ENCODE results near the gene SNRPD3. TPM values are rescaled to one million over a fixed set of nuclear protein-coding genes. Genes with fewer than 3 reads are reported as not detected.
"Not testable (repeated sequence)": the region's sequence is repeated elsewhere in the genome, so short reads cannot be mapped to it uniquely, and the experiment has no call there.

Gene SNRPD3
- total RNA-seq, 1 donor: 57.5 TPM

DNA sequence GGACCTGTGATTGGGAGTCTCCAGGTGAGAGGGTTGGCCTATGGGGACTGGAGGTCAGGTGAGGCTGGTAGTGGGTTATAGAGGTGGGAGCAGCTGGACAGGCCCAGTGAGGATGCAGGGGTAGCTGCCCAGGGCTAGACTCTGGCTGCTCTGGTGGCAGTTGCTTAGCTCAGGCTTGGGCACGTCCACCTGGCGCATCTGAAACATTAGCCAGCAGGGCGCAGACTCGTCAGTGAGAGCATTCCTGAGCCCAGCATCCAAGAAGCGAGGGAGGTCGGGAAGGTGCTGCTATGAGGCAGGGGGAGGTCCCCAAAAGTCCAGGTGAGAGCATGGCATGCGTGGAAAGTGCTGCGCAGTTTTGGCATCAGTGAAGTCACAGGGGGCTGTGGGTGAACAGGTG, 43.7 kb downstream of the SNRPD3 start:
- Histone ChIP-seq H4K20me1 (ENCODE audit: insufficient read depth, low read length) (no peaks in the 10 kb centered on the region), H3K79me2 (ENCODE audit: insufficient read depth, low read length) (no peaks in the 10 kb centered on the region), H3K27me3 (ENCODE audit: insufficient read depth, low read length) (no peaks in the 10 kb centered on the region), H3K4me2 (ENCODE audit: insufficient read depth, low read length) (no peak overlapping the region), H2AFZ (ENCODE audit: low read length) (no peak overlapping the region), H3K36me3 (ENCODE audit: insufficient read depth, low read length) (no peaks in the 10 kb centered on the region), H3K4me1 (ENCODE audit: insufficient read depth, low read length) (no peaks in the 10 kb centered on the region), H3K9me3 (ENCODE audit: low read depth, low read length) (no peaks in the 10 kb centered on the region), H3K4me3 (ENCODE audit: insufficient read depth, low read length) (no peak overlapping the region), H3K27ac (ENCODE audit: low read depth, low read length) (no peak overlapping the region)
- DNase-seq (ENCODE audit: insufficient read length, low spot score, missing footprints): no peak
- TF ChIP-seq, protein P1, sequence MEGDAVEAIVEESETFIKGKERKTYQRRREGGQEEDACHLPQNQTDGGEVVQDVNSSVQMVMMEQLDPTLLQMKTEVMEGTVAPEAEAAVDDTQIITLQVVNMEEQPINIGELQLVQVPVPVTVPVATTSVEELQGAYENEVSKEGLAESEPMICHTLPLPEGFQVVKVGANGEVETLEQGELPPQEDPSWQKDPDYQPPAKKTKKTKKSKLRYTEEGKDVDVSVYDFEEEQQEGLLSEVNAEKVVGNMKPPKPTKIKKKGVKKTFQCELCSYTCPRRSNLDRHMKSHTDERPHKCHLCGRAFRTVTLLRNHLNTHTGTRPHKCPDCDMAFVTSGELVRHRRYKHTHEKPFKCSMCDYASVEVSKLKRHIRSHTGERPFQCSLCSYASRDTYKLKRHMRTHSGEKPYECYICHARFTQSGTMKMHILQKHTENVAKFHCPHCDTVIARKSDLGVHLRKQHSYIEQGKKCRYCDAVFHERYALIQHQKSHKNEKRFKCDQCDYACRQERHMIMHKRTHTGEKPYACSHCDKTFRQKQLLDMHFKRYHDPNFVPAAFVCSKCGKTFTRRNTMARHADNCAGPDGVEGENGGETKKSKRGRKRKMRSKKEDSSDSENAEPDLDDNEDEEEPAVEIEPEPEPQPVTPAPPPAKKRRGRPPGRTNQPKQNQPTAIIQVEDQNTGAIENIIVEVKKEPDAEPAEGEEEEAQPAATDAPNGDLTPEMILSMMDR (IDR thresholded peaks at IDR 0.05; ENCODE audit: extremely low read depth, low read depth, low read length): no peak

DNA sequence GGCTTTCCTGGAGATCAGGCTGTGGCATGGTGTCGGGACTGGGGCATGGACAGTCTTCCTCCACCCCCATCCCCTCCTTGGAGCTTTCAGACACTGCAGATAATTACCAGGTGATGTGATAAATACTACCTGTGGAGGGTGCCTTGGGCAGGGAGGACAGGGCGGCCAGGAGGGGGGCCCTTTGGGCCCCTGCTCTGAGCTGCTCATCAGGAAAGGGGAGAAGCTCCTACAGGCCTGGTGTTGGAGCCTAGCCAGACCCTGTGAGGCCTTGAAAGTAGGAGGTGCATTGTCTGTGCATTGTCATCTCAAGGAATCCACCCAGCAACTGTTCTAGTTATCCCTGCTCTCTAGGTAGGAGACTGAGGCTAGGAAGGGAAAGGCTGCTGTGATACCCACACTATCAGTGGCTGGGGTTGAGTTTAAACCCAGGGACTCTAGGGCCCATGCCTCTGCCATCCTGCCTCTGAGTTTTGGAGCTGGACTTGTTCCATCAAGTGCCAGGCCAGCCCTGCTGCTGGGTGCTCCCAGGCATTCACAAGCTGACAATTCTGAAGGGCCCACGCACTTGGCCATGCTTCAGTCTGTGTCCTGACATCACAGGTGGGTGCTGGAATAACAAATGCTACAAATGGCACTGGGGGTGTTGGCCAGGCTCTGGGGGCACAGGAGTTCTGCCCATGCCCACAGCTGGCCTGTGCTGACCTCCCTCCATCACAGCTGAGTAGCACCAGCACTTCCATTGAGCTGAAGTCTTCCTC, 44.3 kb downstream of the SNRPD3 start:
- not testable (repeated sequence) for H3K4me2 ChIP-seq (ENCODE audit: insufficient read depth, low read length); H3K36me3 ChIP-seq (ENCODE audit: insufficient read depth, low read length); H3K4me3 ChIP-seq (ENCODE audit: insufficient read depth, low read length); H3K79me2 ChIP-seq (ENCODE audit: insufficient read depth, low read length); H3K9me3 ChIP-seq (ENCODE audit: low read depth, low read length); H4K20me1 ChIP-seq (ENCODE audit: insufficient read depth, low read length); H3K27ac ChIP-seq (ENCODE audit: low read depth, low read length); H2AFZ ChIP-seq (ENCODE audit: low read length); H3K27me3 ChIP-seq (ENCODE audit: insufficient read depth, low read length); H3K4me1 ChIP-seq (ENCODE audit: insufficient read depth, low read length)
- peak; percentile 42 for DNase-seq (ENCODE audit: insufficient read length, low spot score, missing footprints)

DNA sequence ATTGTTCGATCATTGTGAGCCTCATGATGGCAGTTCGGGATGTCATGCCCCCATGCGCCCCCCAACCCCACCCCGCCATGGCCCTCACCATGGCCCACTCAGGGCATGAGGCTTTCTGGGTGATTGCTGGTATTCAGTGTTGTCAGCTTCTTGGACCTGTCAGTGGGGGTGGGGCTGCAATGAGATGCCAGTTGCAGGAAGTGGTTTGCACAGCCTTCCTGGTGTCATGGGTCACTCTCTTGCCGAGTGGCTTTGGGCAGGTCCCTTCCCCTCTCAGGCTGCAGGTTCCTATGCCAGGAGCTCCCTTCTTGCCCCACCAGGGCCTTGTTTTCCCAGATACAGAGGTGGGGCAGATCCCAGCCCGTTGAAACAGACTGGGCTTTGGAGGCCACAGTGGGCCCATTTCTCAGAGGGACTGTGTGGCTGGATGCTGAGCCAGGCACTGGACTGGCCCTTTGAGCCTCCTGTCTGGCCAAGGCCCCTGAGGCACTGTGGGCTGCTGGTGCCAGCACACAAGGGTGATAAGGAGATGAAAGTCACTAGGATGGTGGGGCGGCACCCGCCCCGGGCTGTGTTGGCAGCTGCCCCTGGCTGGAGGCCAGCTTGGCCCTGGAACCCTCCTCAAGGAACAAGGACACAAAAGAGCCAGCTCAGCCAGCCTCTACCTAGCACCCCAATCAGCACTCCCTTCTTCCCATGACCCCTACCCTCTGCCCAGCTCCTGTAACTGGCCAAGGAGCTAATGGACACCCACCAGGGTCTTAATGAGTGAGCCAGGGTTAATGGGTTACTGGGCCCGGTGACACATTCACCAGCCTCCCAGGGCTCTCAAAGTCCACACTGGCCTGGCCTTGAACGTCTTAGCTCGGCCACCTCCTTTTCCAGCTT, 45.7 kb downstream of the SNRPD3 start:
- Histone ChIP-seq H3K9me3 (ENCODE audit: low read depth, low read length) (no peaks in the 10 kb centered on the region), H3K36me3 (ENCODE audit: insufficient read depth, low read length) (no peaks in the 10 kb centered on the region), H2AFZ (ENCODE audit: low read length) (no peak overlapping the region), H3K27ac (ENCODE audit: low read depth, low read length) (no peak overlapping the region), H3K4me1 (ENCODE audit: insufficient read depth, low read length) (no peaks in the 10 kb centered on the region), H3K27me3 (ENCODE audit: insufficient read depth, low read length) (no peaks in the 10 kb centered on the region), H4K20me1 (ENCODE audit: insufficient read depth, low read length) (no peaks in the 10 kb centered on the region), H3K79me2 (ENCODE audit: insufficient read depth, low read length) (no peaks in the 10 kb centered on the region), H3K4me2 (ENCODE audit: insufficient read depth, low read length) (no peak overlapping the region), H3K4me3 (ENCODE audit: insufficient read depth, low read length) (no peak overlapping the region)
- TF ChIP-seq, protein P1 (IDR thresholded peaks at IDR 0.05; ENCODE audit: extremely low read depth, low read depth, low read length): no peak
- DNase-seq (ENCODE audit: insufficient read length, low spot score, missing footprints): peak; percentile 60

DNA sequence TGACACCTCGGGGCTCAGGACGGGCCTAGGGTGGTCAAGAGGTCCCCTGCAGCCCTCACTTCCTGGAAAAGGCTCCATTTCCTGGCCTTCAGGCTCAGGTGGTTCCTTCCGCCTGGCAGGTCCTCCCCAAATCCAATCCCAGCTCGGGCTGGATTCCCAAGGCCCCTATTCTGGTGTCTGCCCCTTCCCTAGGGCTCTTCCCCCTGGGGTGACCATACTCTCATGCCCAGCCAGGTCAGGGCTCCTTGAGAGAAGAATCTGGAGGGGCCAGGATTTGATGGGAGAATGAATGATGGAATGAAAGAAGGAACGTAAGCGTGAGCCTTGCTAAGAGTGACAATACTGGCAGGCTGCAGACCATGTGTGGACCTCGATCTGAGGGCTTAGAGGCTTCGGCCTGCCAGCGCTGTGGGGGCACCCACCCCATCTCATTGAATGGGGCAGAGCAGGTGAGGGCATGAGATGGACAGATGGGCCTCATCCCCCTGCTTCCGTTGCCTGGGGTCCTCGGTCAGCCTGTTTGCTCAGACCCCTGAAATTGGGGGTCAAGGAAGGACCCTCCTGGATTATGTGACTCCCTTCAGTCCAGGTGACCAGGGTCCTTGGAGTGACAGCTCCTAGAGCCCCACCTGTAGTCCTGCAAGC, 46.4 kb downstream of the SNRPD3 start:
- not testable (repeated sequence) for H4K20me1 ChIP-seq (ENCODE audit: insufficient read depth, low read length); H3K27ac ChIP-seq (ENCODE audit: low read depth, low read length); H2AFZ ChIP-seq (ENCODE audit: low read length); H3K27me3 ChIP-seq (ENCODE audit: insufficient read depth, low read length); DNase-seq (ENCODE audit: insufficient read length, low spot score, missing footprints); H3K4me1 ChIP-seq (ENCODE audit: insufficient read depth, low read length); H3K9me3 ChIP-seq (ENCODE audit: low read depth, low read length); H3K4me2 ChIP-seq (ENCODE audit: insufficient read depth, low read length); H3K36me3 ChIP-seq (ENCODE audit: insufficient read depth, low read length); H3K4me3 ChIP-seq (ENCODE audit: insufficient read depth, low read length); H3K79me2 ChIP-seq (ENCODE audit: insufficient read depth, low read length)

DNA sequence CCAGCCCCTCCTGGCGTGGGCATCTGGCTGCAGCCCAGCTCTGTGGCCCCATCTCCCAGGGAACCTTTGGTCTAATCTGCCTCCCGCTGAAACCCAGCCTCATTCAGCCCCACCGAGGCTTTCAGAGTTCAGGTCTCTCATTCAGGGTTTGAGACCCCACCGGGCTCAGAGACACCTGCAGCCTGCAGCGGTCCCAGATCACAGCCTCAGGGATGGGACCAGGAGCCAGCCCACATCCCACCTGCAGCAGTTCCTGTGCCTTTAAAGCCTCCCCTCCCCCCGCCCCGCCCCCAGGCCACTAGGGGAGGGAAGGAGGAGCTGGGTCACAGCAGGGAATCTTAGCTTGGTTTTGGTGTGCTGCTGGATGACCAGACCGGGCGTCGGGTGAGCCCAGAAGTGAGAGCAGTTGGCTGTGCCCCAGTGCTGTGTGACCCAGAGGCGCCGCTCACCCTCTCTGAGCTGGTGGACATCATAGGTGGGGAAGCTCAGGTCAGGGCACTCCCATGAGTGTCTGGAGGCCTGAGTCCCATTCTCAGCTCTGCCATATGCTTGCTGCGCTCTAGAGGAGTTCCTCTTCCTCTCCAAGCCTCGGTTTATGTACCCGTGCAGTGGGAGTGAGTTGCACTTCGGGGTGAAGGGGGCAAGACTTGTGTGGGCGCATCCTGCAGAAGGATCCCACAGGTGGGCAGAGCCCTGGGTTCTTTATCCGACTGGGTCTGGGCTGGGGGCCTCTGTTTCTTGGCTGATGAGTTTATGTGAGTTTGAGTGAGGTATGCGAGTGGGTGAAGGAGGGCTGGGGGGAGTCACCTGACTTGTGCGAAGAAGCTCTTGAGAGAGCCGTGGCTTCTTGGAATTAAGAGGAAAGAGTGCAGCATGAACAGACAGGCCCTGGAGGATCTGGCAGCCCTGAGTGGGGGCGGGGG, 47.3 kb downstream of the SNRPD3 start, which contains the start of gene GGT1:
TSS of gene GGT1 (plus strand) at position 347 of the 923 bp plus-strand sequence. CDS start 7,889 bp downstream, outside the sequence.
- not testable (repeated sequence) for H3K36me3 ChIP-seq (ENCODE audit: insufficient read depth, low read length); H3K4me3 ChIP-seq (ENCODE audit: insufficient read depth, low read length); H3K4me2 ChIP-seq (ENCODE audit: insufficient read depth, low read length); H3K27ac ChIP-seq (ENCODE audit: low read depth, low read length); H3K4me1 ChIP-seq (ENCODE audit: insufficient read depth, low read length); H4K20me1 ChIP-seq (ENCODE audit: insufficient read depth, low read length); DNase-seq (ENCODE audit: insufficient read length, low spot score, missing footprints); H3K79me2 ChIP-seq (ENCODE audit: insufficient read depth, low read length); H3K9me3 ChIP-seq (ENCODE audit: low read depth, low read length); H2AFZ ChIP-seq (ENCODE audit: low read length); H3K27me3 ChIP-seq (ENCODE audit: insufficient read depth, low read length)

DNA sequence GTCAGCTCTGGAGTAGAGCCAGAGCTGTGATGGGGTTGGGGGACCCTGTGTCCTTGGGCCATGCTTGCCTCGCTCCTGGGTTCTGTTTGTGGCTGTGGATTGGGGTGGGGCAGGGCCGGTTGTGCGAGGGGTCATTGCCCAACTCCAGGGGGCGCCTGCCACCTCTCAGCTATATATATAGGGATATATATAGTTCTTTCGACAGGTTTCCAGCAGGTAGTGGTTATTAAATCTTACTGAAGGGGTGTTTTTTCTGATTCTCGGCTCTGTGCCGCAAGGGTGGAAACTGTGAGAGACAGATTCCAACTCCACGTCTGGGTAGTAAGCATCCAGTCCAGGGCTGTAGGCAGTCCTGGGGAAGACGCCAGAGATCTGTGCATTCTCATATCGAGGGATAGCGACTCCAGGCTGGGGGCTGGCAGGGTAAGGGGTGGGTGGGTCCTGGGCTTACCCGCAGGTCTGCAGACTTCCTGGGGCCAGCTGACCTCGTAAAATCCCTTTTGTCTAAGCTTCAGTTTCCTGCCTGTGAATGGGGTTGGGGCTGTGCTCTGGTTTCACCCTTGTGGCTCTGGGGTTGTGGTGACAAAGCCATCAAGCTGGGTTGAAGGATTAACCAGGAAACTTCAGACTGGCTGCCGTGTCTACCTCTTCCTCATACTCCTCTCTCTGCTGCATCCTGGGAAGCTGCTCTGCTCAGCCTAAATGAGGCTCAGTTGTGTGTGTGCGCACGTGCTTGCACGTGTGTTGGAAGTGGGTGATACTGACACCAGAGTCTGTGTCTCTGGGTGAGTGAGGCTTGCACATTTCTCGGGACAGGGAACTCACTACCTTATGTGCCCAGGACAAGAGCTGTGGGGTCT, 48.2 kb downstream of the SNRPD3 start:
- not testable (repeated sequence) for H3K4me3 ChIP-seq (ENCODE audit: insufficient read depth, low read length); H3K9me3 ChIP-seq (ENCODE audit: low read depth, low read length); H4K20me1 ChIP-seq (ENCODE audit: insufficient read depth, low read length); H2AFZ ChIP-seq (ENCODE audit: low read length); H3K27me3 ChIP-seq (ENCODE audit: insufficient read depth, low read length); H3K36me3 ChIP-seq (ENCODE audit: insufficient read depth, low read length); H3K4me1 ChIP-seq (ENCODE audit: insufficient read depth, low read length); H3K27ac ChIP-seq (ENCODE audit: low read depth, low read length); H3K79me2 ChIP-seq (ENCODE audit: insufficient read depth, low read length); H3K4me2 ChIP-seq (ENCODE audit: insufficient read depth, low read length)
- DNase-seq (ENCODE audit: insufficient read length, low spot score, missing footprints): peak; percentile 69
